RWPE1 (cell line): ENCODE results near the gene ACER3.

Experiments
- CTCF ChIA-PET: fragments of 350-600 bp; sonication (Branson Sonifier 250); formaldehyde crosslinking; extraction: SDS; loops from one replicate; lab custom pipeline; 2021; lab: Yijun Ruan, JAX
- POLR2A ChIA-PET: fragments of 400-600 bp; formaldehyde crosslinking; extraction: SDS; loops from one replicate; lab custom pipeline; 2020; ENCODE audit warnings: antibody characterized with exemption; ENCODE audit not compliant: low non-redundant PET; lab: Yijun Ruan, JAX
- DNase-seq: peaks from one replicate; pipeline ENCODE4 v3.0.0; 2012; ENCODE audit warnings: low spot score
- H3K27ac ChIP-seq: fragments of 450-650 bp; 2 replicates; pipeline ENCODE4 v1.5.1; 2017
- TF ChIP-seq, protein P1 (sequence below): fragments of 450-650 bp; conservative IDR thresholded peaks from 2 replicates; pipeline ENCODE4 v1.5.1; 2017; ENCODE audit warnings: low read depth, mild to moderate bottlenecking

ACER3 gene

DNA sequence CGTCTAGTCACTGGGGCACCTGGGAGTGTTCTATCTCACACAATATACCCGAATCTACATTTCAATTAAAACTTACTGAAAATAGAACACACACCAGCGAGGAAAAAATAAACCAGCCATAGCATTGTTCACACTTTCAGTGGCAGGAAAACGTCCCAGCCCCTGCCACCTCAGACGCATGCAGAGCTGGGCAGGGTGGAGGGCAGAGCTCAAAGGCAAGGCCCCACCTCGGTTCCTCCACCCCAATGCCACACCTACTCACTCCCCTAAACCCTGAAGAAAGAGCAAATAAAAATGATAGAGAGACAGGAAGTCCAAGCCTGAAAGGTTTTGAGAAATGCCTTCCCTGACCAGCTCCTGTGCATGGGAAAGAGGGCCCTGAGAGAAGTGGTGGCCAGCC, 188.3 kb downstream of the ACER3 start:
- no peak overlapping the region for H3K27ac ChIP-seq
- ChIA-PET POLR2A (no interaction called here), CTCF (interaction anchor here (1.6 to 2.9 kb wide), 3 partner anchors 10 to 129 kb away, joined by 4 to 22 read pairs (median 10); no protein-coding TSS in a partner anchor)
- TF ChIP-seq, protein P1, sequence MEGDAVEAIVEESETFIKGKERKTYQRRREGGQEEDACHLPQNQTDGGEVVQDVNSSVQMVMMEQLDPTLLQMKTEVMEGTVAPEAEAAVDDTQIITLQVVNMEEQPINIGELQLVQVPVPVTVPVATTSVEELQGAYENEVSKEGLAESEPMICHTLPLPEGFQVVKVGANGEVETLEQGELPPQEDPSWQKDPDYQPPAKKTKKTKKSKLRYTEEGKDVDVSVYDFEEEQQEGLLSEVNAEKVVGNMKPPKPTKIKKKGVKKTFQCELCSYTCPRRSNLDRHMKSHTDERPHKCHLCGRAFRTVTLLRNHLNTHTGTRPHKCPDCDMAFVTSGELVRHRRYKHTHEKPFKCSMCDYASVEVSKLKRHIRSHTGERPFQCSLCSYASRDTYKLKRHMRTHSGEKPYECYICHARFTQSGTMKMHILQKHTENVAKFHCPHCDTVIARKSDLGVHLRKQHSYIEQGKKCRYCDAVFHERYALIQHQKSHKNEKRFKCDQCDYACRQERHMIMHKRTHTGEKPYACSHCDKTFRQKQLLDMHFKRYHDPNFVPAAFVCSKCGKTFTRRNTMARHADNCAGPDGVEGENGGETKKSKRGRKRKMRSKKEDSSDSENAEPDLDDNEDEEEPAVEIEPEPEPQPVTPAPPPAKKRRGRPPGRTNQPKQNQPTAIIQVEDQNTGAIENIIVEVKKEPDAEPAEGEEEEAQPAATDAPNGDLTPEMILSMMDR = no peak
- no peak for DNase-seq

DNA sequence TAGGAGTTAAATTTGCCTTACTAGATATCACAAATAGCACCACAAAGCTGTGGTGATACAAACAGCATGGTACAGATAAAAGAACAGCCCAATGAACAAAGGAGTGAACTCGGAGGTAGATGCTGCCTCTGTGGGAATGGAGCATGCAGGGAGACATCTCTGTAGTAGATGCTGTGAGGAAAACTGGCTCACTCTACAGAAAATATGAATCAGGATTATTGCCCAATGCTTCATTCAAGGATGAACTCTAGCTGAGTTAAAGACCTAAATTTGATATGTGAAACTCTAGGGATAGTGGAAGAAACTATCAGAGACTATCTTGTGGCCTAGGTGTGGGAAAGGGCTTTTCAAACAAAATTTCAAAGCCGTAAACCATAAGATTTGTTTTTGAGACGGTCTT, 190.8 kb downstream of the ACER3 start:
- no peak for DNase-seq
- CTCF ChIA-PET = interaction anchor here (0.7 kb wide), 1 partner anchor 192 kb away, joined by 3 read pairs; no protein-coding TSS in a partner anchor
- H3K27ac ChIP-seq = no peak overlapping the region
- TF ChIP-seq, protein P1 = no peak
- POLR2A ChIA-PET = no interaction called here

DNA sequence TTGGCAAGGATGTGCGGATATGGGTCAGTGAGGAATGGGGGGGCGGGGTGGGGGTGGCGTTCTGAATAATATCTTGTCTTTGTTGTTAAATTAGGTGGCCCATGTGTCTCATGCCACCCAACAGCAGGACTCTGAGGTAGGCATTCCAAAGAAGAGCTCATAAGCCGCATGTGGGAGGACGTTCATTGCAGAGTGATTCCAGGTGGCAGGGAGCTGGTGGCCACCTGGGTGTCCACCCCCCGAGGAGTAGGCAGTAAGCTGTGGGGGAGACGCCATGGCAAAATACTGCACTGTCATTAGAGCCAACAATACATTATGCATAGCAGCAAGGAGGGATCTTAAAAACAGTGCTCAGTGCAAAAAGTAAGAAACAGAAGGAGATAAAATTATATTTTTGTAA, 191.8 kb downstream of the ACER3 start:
- ChIA-PET POLR2A (no interaction called here), CTCF (interaction anchor here (0.6 to 0.7 kb wide), 2 partner anchors 62 to 264 kb away, joined by 3 to 6 read pairs; no protein-coding TSS in a partner anchor)
- no peak overlapping the region for H3K27ac ChIP-seq
- TF ChIP-seq, protein P1 = no peak
- DNase-seq = no peak

DNA sequence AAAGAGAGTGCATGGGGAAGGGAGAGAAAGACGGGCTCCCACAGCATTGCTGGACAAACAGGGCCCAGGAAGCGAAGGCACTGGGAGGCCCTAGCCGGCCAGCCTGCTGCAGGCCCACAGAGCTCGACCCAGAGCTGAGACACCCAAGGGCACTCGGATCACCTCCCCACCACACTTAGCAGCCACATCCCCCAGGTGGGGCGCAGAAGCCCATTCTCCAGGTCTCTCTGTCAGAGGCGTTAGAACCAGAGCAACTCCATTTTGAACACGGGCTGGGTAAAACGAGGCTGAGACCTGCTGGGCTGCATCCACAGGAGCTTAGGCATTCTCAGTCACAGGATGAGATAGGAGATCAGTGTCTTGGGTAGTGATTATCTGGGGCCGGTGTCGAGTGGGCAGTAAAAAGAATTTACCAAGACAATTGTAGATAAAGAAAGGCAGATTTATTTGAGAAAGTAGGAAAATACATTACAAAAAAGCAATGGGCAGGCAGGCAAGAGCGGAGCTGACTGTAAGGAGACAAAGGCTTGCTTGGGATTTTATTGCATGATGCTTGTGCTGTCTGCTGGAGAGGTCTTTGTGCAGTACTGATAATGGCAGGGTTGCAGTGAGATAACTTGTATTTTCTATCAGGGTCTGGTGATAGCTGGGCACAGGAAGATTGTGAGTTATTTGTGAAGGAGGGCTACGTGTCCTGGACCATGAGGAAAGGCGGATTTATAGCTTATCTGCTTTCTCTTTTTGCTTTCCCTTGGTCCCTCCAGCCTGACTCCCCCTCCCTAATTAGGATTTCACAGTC, 192.7 kb downstream of the ACER3 start:
- TF ChIP-seq, protein P1 = no peak
- POLR2A ChIA-PET = no interaction called here
- no peak overlapping the region for H3K27ac ChIP-seq
- CTCF ChIA-PET = interaction anchor here (0.6 kb wide), 1 partner anchor 61 kb away, joined by 3 read pairs; no protein-coding TSS in a partner anchor
- no peak for DNase-seq

DNA sequence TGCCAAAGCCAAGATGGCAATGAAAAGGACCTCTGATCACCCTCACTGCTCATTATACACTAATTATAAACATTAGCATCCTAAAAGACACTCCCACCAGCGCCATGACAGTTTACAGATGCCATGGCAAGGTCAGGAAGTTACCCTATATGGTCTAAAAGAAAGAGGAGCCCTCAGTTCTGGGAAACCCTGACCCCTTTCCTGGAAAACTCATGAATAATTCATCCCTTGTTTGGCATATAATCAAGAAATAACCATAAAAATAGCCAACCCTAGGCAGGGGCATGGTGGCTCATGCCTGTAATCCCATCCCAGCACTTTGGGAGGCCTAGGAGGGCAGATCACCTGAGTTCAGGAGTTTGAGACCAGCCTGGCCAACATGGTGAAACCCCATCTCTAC, 193.4 kb downstream of the ACER3 start:
- ChIA-PET POLR2A (no interaction called here), CTCF (interaction anchor here (1.0 kb wide), 1 partner anchor 73 kb away, joined by 3 read pairs; no protein-coding TSS in a partner anchor)
- DNase-seq = no peak
- TF ChIP-seq, protein P1 = no peak
- no peak overlapping the region for H3K27ac ChIP-seq

DNA sequence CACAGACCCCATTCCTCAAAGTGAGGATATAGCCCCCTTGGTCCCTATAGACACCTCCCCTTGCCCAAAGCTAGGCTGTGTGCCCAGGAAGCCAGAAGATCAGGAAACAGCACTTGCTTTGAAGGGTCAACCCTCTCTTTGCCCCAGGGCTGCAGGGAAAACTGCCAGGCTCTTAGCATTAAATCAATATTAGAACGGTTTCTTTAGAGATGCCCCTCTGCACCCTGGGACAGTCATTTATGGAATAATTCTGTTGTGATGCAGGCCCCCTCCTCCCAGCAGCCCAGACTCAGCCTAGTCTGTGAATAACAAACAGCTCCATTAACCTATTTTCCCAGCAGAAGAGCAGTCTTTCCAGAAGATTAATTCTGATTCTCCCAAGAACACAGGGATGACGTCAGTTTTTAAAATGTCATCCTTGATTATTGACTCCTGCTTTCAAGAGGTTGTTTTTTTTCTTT, 194.4 kb downstream of the ACER3 start:
- POLR2A ChIA-PET = no interaction called here
- H3K27ac ChIP-seq = no peak overlapping the region
- CTCF ChIA-PET = interaction anchor here (0.7 to 1.0 kb wide), 2 partner anchors 12 to 72 kb away, joined by 3 read pairs; no protein-coding TSS in a partner anchor
- DNase-seq = no peak
- TF ChIP-seq, protein P1 = no peak
